ENCODE measurements around the gene SDE2.

- no peak for TF ChIP-seq REST (IDR thresholded peaks at IDR 0.05; ENCODE audit: insufficient read depth in 1 of 2, low read depth in 2 of 2, low read length in 2 of 2)
- TF ChIP-seq TAF1 (IDR thresholded peaks at IDR 0.05; ENCODE audit: borderline replicate concordance, insufficient read depth, low read length), result no peak; the same call in 1 of the 2 replicates
- no peak for TF ChIP-seq SIN3A (IDR thresholded peaks at IDR 0.05; ENCODE audit: borderline replicate concordance, insufficient read depth, low read length)
These were observed 782 bp upstream of the SDE2 start for GRCh38 chr1:225999912-226000337.
